IPS-18a (cell line): ENCODE measurements around the gene SLC12A5.
"Not testable (repeated sequence)": the region's sequence is repeated elsewhere in the genome, so short reads cannot be mapped to it uniquely, and the experiment has no call there.

ENCODE experiments used
- H3K27ac ChIP-seq: one replicate; pipeline ENCODE4 v1.5.1; 2013; ENCODE audit warnings: low read length
- H3K27me3 ChIP-seq: one replicate; pipeline ENCODE4 v1.6.1; 2013; ENCODE audit warnings: mild to moderate bottlenecking, low read length; ENCODE audit not compliant: control insufficient read depth, insufficient read depth
- H3K36me3 ChIP-seq: one replicate; pipeline ENCODE4 v1.6.1; 2013; ENCODE audit warnings: low read depth, low read length; ENCODE audit not compliant: control insufficient read depth
- H3K4me1 ChIP-seq: one replicate; pipeline ENCODE4 v1.6.1; 2013; ENCODE audit warnings: low read depth, low read length; ENCODE audit not compliant: control insufficient read depth
- H3K4me3 ChIP-seq: one replicate; pipeline ENCODE4 v1.5.1; 2013; ENCODE audit warnings: low read length
- H3K9ac ChIP-seq: one replicate; pipeline ENCODE4 v1.6.1; 2013; ENCODE audit warnings: mild to moderate bottlenecking, low read length, moderate library complexity
- H3K9me3 ChIP-seq: one replicate; pipeline ENCODE4 v1.6.1; 2013; ENCODE audit warnings: low read depth, low read length; ENCODE audit not compliant: control insufficient read depth

The SLC12A5 gene

DNA sequence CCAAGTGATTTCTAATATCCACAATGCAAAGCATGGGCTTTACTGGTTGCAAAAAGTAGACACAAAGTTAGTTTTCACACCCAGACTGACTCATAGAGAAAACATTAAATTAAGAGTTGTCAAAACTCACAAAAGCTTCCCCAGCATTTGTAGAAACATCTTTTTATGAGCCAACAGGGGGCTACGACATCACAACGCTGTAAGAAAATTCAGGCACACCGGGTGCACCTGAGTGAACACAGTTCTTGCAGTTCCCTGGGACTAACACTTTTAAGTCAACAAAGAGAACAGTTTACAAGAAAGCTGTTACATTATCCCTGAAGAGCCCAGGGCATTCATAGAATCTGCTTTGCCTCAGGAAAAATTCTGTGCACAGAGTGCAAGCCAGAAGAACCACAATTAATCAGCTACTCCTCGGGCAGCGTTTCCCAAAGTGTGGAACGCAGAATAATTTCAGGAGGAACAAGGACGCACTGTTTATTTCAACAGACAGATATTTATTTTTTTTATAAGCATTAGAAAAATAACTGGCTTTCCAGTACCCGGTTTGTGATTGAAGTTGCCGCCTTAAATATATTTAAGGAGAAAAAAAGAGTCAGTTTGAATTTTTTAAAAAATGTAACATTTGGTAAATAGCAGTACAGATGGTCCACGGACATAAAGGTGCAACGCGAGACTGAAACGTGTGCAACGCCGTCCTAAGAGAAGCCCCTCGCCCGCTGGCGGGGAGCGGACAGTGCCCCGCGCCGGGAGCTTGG, 59.6 kb downstream of the SLC12A5 start:
- peak overlapping the region; percentile 91 for H3K4me3 ChIP-seq
- H3K27ac ChIP-seq, result peak overlapping the region; percentile 45
- H3K36me3 ChIP-seq, result no peaks in the 10 kb centered on the region
- H3K9me3 ChIP-seq, result no peaks in the 10 kb centered on the region
- peaks cover 6% of the 10 kb centered on the region for H3K4me1 ChIP-seq
- peak overlapping the region; percentile 91 for H3K9ac ChIP-seq
- H3K27me3 ChIP-seq, result no peaks in the 10 kb centered on the region

- H3K27me3 ChIP-seq, result no peaks in the 10 kb centered on the region
- no peaks in the 10 kb centered on the region for H3K36me3 ChIP-seq
- peaks cover 6% of the 10 kb centered on the region for H3K4me1 ChIP-seq
- peak overlapping the region; percentile 91 for H3K9ac ChIP-seq
- no peaks in the 10 kb centered on the region for H3K9me3 ChIP-seq
- peak overlapping the region; percentile 45 for H3K27ac ChIP-seq
- peak overlapping the region; percentile 91 for H3K4me3 ChIP-seq
Measured at GRCh38 chr20:46089167-46089416, 60.1 kb downstream of the SLC12A5 start.

DNA sequence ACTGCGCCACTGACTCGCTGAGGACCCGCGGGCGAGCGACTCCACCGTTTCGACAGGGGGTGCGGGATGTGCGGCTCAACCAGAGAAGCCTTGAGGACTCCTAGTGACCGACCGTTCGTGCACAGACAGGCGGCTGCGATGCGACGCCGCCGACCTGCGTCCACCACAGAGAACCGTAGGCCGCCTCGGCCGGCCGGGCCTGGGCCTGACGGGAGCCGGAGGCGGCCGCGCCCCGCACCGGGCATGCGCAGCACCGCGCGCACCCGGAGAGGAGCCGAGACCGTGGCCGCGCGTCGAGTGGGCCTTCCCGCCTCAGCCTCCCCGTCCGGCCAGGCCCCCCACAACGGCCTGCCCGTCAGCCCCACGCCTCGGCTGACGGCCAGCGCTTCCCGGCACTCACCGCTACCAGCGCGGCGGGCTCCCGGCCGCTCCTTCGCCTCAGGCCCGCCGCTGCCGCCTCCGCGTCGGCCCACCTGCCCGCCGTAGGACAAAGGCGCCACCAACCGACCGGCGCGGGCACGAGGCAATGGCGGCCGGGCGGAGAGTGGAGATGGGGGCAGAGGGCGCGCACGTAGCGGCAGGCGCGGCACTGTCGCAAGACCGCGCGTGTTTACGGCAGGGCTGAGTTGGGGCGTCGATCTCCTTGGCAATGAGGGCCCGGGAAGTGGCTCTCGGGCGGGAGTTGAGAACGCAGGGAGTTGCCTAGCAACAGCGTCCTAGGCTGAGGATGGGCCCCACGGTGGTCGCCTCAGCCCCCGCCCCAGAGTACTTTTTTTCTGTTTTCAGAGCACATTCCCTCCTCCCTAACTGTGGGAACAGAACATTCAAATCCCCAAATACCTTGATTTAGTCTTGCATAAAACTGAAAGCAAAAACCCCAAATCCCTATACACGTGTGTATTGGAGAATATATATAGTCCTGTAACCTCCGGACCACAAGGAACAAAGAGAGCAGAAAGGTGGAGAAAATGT, 60.7 kb downstream of the SLC12A5 start, which contains the start of gene NCOA5:
NCOA5 (minus strand) TSS at position 546 of the 972 bp plus-strand sequence. CDS start 10,538 bp downstream, outside the sequence.
- Histone ChIP-seq H3K9ac (peak within 1 kb of the TSS; percentile 91), H3K27ac (peak within 1 kb of the TSS; percentile 58), H3K4me3 (peak within 1 kb of the TSS; percentile 91), H3K4me1 (peaks cover 6% of the 10 kb centered on the region), H3K9me3 (no peaks in the 10 kb centered on the region), H3K36me3 (no peaks in the 10 kb centered on the region), H3K27me3 (no peaks in the 10 kb centered on the region)

GRCh38 chr20:46091622-46092535, 62.9 kb downstream of the SLC12A5 start:
- H3K9me3 ChIP-seq, H3K4me1 ChIP-seq, H3K4me3 ChIP-seq, H3K36me3 ChIP-seq, H3K27me3 ChIP-seq, H3K9ac ChIP-seq, H3K27ac ChIP-seq: not testable (repeated sequence)

DNA sequence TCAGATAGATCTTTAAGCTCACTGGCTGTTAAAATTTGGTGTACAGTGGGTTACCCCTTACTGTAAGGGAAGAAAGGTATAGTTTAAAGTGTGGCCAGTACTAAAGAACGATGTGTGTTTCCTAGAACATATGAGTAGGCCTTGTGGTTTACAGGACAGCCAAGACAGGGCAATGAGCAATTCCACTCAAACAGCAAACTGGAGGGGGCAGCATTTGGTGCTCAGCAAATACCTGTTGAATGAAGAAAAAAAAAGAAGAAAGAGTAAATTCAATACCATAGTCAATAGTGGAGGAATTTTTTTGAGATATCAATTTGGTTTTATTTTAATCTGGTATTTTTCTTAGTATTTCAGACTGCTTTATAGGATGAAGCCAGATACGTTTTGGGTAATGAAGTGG, 64.5 kb downstream of the SLC12A5 start:
- no peak overlapping the region for H3K9ac ChIP-seq
- peaks cover 6% of the 10 kb centered on the region for H3K4me1 ChIP-seq

GRCh38 chr20:46099491-46100287, 70.7 kb downstream of the SLC12A5 start:
- Histone ChIP-seq H3K36me3 (no peaks in the 10 kb centered on the region), H3K9me3 (no peaks in the 10 kb centered on the region), H3K4me3 (no peak overlapping the region), H3K9ac (no peak overlapping the region), H3K27me3 (no peaks in the 10 kb centered on the region), H3K4me1 (no peaks in the 10 kb centered on the region), H3K27ac (no peak overlapping the region)

More for the DNA sequence above, 64.5 kb downstream of the SLC12A5 start:
- no peaks in the 10 kb centered on the region for H3K36me3 ChIP-seq
- H3K27me3 ChIP-seq, result no peaks in the 10 kb centered on the region
- no peaks in the 10 kb centered on the region for H3K9me3 ChIP-seq
- H3K4me3 ChIP-seq, result no peak overlapping the region
- no peak overlapping the region for H3K27ac ChIP-seq

- H3K9me3 ChIP-seq, H3K9ac ChIP-seq, H3K27me3 ChIP-seq, H3K36me3 ChIP-seq, H3K4me1 ChIP-seq, H3K27ac ChIP-seq, H3K4me3 ChIP-seq: not testable (repeated sequence)
Measured at GRCh38 chr20:46100444-46100843, 71.4 kb downstream of the SLC12A5 start.

- H3K9me3 ChIP-seq, result no peaks in the 10 kb centered on the region
- H3K9ac ChIP-seq, result no peak overlapping the region
- no peak overlapping the region for H3K4me3 ChIP-seq
- no peak overlapping the region for H3K27ac ChIP-seq
- no peaks in the 10 kb centered on the region for H3K27me3 ChIP-seq
- no peaks in the 10 kb centered on the region for H3K36me3 ChIP-seq
- no peaks in the 10 kb centered on the region for H3K4me1 ChIP-seq
Measured at GRCh38 chr20:46100988-46101387, 72.0 kb downstream of the SLC12A5 start.

DNA sequence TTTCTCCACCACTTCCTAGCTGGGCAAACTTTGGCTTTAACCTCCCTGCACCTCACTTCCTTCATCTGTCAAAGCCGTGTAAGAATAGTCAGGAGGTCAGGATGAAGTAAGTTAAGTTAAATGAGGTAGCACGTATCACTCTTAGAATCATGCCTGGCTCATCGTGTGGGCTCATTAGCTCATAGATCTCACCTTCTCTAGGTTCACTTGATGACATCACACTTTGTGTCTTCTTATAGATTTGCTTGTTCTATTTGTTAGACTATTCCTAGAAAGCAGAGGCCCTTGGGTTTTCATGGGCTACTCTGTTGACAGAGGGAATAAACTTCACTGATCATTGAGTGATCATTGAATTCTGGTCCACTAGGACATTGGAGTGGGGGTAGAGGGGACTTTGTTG, 72.9 kb downstream of the SLC12A5 start:
- H3K4me1 ChIP-seq, result no peaks in the 10 kb centered on the region
- H3K27me3 ChIP-seq, result no peaks in the 10 kb centered on the region
- no peaks in the 10 kb centered on the region for H3K36me3 ChIP-seq
- H3K27ac ChIP-seq, result no peak overlapping the region
- no peak overlapping the region for H3K9ac ChIP-seq
- H3K9me3 ChIP-seq, result no peaks in the 10 kb centered on the region
- H3K4me3 ChIP-seq, result no peak overlapping the region

- H3K9me3 ChIP-seq, result no peaks in the 10 kb centered on the region
- no peak overlapping the region for H3K27ac ChIP-seq
- no peak overlapping the region for H3K4me3 ChIP-seq
- H3K4me1 ChIP-seq, result no peaks in the 10 kb centered on the region
- H3K27me3 ChIP-seq, result no peaks in the 10 kb centered on the region
- no peak overlapping the region for H3K9ac ChIP-seq
- H3K36me3 ChIP-seq, result no peaks in the 10 kb centered on the region
Measured at GRCh38 chr20:46102940-46103339, 73.9 kb downstream of the SLC12A5 start.
